Stimulated activated CD8-positive, alpha-beta memory T cell treated with anti-CD3 and anti-CD28 coated beads, Interleukin-4, amount 100 ng/mL, for 4 hours (primary cell): ENCODE results near the gene CEP68.
"Not testable (repeated sequence)": the region's sequence is repeated elsewhere in the genome, so short reads cannot be mapped to it uniquely, and the experiment has no call there.

Source experiments
- DNase-seq, 2 donors: peaks; one replicate each; pipeline ENCODE4 v3.0.0-alpha.2; 2020; ENCODE audit warnings: low read depth in 2 of 2, low spot score in 1 of 2

Gene CEP68

GRCh38 chr2:65056215-65057053 is at the start of gene CEP68:
Gene CEP68 (plus strand): TSS chr2:65056416. CDS start chr2:65069445, 13,029 bp downstream.
- peak; percentile 91 for DNase-seq

GRCh38 chr2:65013776-65014175 is 42.4 kb upstream of the CEP68 start:
- no peak for DNase-seq

- no peak for DNase-seq
These were observed 40.5 kb upstream of the CEP68 start for GRCh38 chr2:65015731-65016130.

GRCh38 chr2:65016789-65017188 is 39.4 kb upstream of the CEP68 start:
- no peak for DNase-seq

- no peak for DNase-seq
These were observed 38.9 kb upstream of the CEP68 start for GRCh38 chr2:65017335-65017734.

- no peak for DNase-seq
These were observed 38.1 kb upstream of the CEP68 start for GRCh38 chr2:65018141-65018582.

GRCh38 chr2:65019010-65019409 is 37.2 kb upstream of the CEP68 start:
- no peak for DNase-seq

- DNase-seq = no peak
These were observed 36.5 kb upstream of the CEP68 start for GRCh38 chr2:65019675-65020195.

- not testable (repeated sequence) for DNase-seq
These were observed 36.0 kb upstream of the CEP68 start for GRCh38 chr2:65020251-65020650.

GRCh38 chr2:65020943-65021528 is 35.2 kb upstream of the CEP68 start:
- DNase-seq = no peak

- DNase-seq = no peak
These were observed 34.5 kb upstream of the CEP68 start for GRCh38 chr2:65021709-65022108.

- DNase-seq = no peak
These were observed 34.0 kb upstream of the CEP68 start for GRCh38 chr2:65022189-65022588.

GRCh38 chr2:65023742-65024141 is 32.5 kb upstream of the CEP68 start:
- no peak for DNase-seq

- DNase-seq = no peak
These were observed 31.9 kb upstream of the CEP68 start for GRCh38 chr2:65024149-65024829.

- DNase-seq = no peak
These were observed 30.6 kb upstream of the CEP68 start for GRCh38 chr2:65025453-65026123.

GRCh38 chr2:65026154-65026553 is 30.1 kb upstream of the CEP68 start:
- no peak for DNase-seq

- DNase-seq = no peak
These were observed 29.3 kb upstream of the CEP68 start for GRCh38 chr2:65026704-65027464.

- no peak for DNase-seq
These were observed 28.5 kb upstream of the CEP68 start for GRCh38 chr2:65027616-65028244.

- no peak for DNase-seq
These were observed 25.5 kb upstream of the CEP68 start for GRCh38 chr2:65030476-65031332.
